Transverse colon (tissue), 4 donors: Measurements from ENCODE around the gene KLF11. TPM values are rescaled to one million over a fixed set of nuclear protein-coding genes. Genes with fewer than 3 reads are reported as not detected.

Source experiments
- DNase-seq: peaks from one replicate; pipeline ENCODE4 v3.0.0-alpha.2; 2019
- H3K27ac ChIP-seq, 4 donors: fragments of 200-600 bp; sonication (generic); 2 replicates each; pipeline ENCODE4 v1.5.1; 2016 to 2018; ENCODE audit warnings: inconsistent platforms in 4 of 4
- H3K27me3 ChIP-seq: fragments of 200-600 bp; sonication (generic); 2 replicates; pipeline ENCODE4 v1.5.1; 2017; ENCODE audit warnings: inconsistent platforms
- H3K36me3 ChIP-seq, 4 donors: fragments of 200-600 bp; sonication (generic); 2 replicates each; pipeline ENCODE4 v1.5.1; 2017 to 2019; ENCODE audit warnings: inconsistent platforms in 4 of 4
- H3K4me1 ChIP-seq, 4 donors: fragments of 200-600 bp; sonication (generic); 2 replicates each; pipeline ENCODE4 v1.5.1; 2017 to 2020; ENCODE audit warnings: inconsistent platforms in 4 of 4
- H3K4me3 ChIP-seq, 4 donors: fragments of 200-600 bp; sonication (generic); 1 replicate in 1 of 4; 2 replicates in 3 of 4; pipeline versions ENCODE4 v1.5.1 to v1.6.1; 2017 to 2019; ENCODE audit warnings: inconsistent platforms in 4 of 4
- H3K9me3 ChIP-seq, 2 donors: fragments of 200-600 bp; sonication (generic); 2 replicates each; pipeline ENCODE4 v1.5.1; 2017 to 2019; ENCODE audit warnings: inconsistent platforms in 2 of 2
- EP300 ChIP-seq: sonication (generic); formaldehyde crosslinking; IDR thresholded peaks from one replicate; pipeline ENCODE4 v1.6.1; 2017; ENCODE audit warnings: antibody characterized with exemption, low read depth
- POLR2A ChIP-seq: fragments of 450-650 bp; IDR thresholded peaks from one replicate; pipeline ENCODE4 v1.6.1; 2016; ENCODE audit warnings: antibody characterized with exemption, mild to moderate bottlenecking, moderate library complexity
- POLR2AphosphoS5 ChIP-seq, 3 donors: sonication (generic); formaldehyde crosslinking; IDR thresholded peaks; one replicate each; pipeline ENCODE4 v1.6.1; 2016; ENCODE audit warnings: antibody characterized with exemption in 3 of 3
- WGBS, 2 donors: methylation state at CpG; one replicate each; pipeline ENCODE4 v1.1.5; 2018; ENCODE audit warnings: low coverage in 1 of 2; 5-methylcytosine and 5-hydroxymethylcytosine counted together
- in situ Hi-C, 4 donors: fragments of 200-750 bp; cut with MboI; loops; one replicate each; pipeline versions ENCODE4 v1.15.0 to v1.15.1; 2017; ENCODE audit warnings: low sequenced_read_pairs in 3 of 4, low pct_ligation_motif_present in 1 of 4, low pct_unique_long_range_greater_than_20kb in 1 of 4
- intact Hi-C: fragments of 100-400 bp; cut with DNase I; formaldehyde crosslinking; loops from one replicate; pipeline ENCODE4 v1.15.1; 2023; ENCODE audit warnings: low total_unique reads
- total RNA-seq, 4 donors: library from RNA; depleted of rRNA; stranded (reverse); fragments of >200 nt; gene quantifications; one replicate each; pipeline ENCODE4 v1.1.0, GENCODE V29; 2016
- TF ChIP-seq, protein P1 (sequence below), 5 experiments: fragments of 200-600 bp in 3 of 5; fragments of 450-650 bp in 2 of 5; sonication (generic) in 3 of 5; IDR thresholded peaks; 1 replicate in 2 of 5; 2 replicates in 3 of 5; pipeline ENCODE4 v1.5.1; 2016 to 2017; ENCODE audit warnings: antibody characterized with exemption in 5 of 5, inconsistent platforms in 3 of 5, mild to moderate bottlenecking in 2 of 5, moderate library complexity in 1 of 5

Gene KLF11
- total RNA-seq, 4 donors from 2014 or later: 6.6 to 17.0 (median 10.5) TPM

DNA sequence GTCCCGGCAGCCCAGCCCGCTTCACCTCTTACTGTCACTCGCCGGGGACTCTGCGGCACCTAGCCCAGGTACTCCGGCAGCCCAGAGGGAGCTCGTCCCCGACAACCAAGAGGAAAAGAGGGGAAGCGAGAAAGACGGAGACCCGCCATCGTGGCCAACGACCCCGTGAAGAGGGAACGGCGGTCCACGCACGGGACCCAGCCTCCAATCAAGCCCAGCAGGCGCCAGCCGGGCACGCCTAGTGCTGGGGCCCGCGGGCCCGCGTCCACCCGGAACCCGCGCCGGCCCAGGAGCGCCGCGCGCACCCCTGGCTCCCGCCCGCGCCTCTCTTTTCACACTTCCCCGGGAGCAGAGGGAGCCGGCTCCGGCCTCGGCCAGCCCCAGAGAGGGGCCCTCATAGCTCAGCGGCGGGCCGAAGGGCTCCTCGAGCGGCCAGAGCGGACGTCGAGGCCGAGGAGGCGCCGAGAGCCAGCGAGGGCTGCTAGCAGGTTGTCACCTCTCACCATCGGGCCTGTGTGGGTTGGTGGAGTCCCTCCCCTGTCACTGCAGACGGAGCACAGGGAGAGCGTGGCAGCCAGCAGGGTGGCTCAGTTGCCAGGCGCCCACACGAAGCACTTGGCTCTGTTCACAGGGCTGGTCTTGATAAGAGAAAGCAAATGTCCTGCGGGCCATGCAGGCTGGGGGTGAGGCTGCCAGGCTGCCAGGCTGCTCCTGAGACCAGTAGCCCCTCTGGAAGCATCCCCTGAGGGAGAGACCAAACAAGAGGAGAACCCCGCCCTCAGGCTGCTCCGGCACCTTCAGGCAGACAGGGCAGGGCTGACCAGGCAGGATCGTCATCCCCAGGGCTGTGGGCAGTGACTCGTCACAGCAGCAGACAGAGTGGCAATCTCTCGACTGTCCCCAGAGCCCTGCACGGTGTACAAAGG, 36.9 kb upstream of the KLF11 start:
- Histone ChIP-seq H3K4me3 (no peak overlapping the region), H3K27ac (peak overlapping the region in 3 of 4 donors; percentile 33 to 74 (median 49)), H3K27me3 (no peaks in the 10 kb centered on the region), H3K9me3 (no peaks in the 10 kb centered on the region), H3K36me3 (no peaks in the 10 kb centered on the region), H3K4me1 (peaks cover 22 to 27% (median 24%) of the 10 kb centered on the region in 4 donors)
- in situ Hi-C loops: no loop called here
- intact Hi-C loops: no loop called here
- no peak for DNase-seq
- 65% methylated on average over 50 of the region's 64 CpGs; no CpG with 5 or more reads in 1 of the 2 donors for WGBS, 2 donors
- TF ChIP-seq POLR2A (no peak), POLR2AphosphoS5 (IDR thresholded peaks at IDR 0.05) (no peak), EP300 (no peak)
- TF ChIP-seq, protein P1, sequence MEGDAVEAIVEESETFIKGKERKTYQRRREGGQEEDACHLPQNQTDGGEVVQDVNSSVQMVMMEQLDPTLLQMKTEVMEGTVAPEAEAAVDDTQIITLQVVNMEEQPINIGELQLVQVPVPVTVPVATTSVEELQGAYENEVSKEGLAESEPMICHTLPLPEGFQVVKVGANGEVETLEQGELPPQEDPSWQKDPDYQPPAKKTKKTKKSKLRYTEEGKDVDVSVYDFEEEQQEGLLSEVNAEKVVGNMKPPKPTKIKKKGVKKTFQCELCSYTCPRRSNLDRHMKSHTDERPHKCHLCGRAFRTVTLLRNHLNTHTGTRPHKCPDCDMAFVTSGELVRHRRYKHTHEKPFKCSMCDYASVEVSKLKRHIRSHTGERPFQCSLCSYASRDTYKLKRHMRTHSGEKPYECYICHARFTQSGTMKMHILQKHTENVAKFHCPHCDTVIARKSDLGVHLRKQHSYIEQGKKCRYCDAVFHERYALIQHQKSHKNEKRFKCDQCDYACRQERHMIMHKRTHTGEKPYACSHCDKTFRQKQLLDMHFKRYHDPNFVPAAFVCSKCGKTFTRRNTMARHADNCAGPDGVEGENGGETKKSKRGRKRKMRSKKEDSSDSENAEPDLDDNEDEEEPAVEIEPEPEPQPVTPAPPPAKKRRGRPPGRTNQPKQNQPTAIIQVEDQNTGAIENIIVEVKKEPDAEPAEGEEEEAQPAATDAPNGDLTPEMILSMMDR (IDR thresholded peaks at IDR 0.05): no peak

DNA sequence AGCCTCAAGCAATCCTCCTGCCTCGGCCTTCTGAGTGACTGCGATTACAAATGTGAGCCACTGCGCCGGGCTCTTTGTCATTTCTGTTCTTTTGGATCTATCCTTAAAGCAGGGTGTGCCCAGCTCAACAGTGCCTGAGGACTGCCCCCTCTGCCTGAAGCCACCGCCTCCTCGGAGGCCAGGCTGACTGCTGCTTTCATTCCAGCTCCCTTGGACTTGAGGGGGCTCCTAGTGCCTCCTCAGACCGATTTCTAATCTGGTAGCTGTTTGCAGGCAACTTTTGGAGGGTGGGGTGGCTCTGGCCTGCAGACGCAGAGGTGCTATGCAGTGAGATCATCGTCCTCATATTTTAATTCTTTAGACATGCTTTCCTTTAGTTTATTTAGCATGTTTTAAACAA, 35.9 kb upstream of the KLF11 start:
- Histone ChIP-seq H3K36me3 (no peaks in the 10 kb centered on the region), H3K27me3 (no peaks in the 10 kb centered on the region), H3K4me3 (no peak overlapping the region), H3K4me1 (peaks cover 22 to 27% (median 24%) of the 10 kb centered on the region in 4 donors), H3K27ac (peak overlapping the region; percentile 11 to 74 (median 46)), H3K9me3 (no peaks in the 10 kb centered on the region)
- 77 to 100% methylated on average over 2 to 9 of the region's 9 CpGs for WGBS, 2 donors
- intact Hi-C loops: no loop called here
- TF ChIP-seq EP300: no peak
- in situ Hi-C loops: no loop called here
- no peak for DNase-seq

GRCh38 chr2:10007921-10008808, 35.2 kb upstream of the KLF11 start:
- no peak for DNase-seq
- TF ChIP-seq POLR2AphosphoS5 (IDR thresholded peaks at IDR 0.05) (peak in 1 of 3 donors; percentile 22), POLR2A (no peak)
- intact Hi-C loops: no loop called here
- peaks cover 22 to 27% (median 24%) of the 10 kb centered on the region in 4 donors for H3K4me1 ChIP-seq
- in situ Hi-C loops: no loop called here
- H3K4me3 ChIP-seq: no peak overlapping the region
- peak overlapping the region; percentile 22 to 74 (median 46) for H3K27ac ChIP-seq
- WGBS, 2 donors: 77 to 84% methylated on average over 7 to 22 of the region's 22 CpGs
- no peaks in the 10 kb centered on the region for H3K9me3 ChIP-seq
- no peaks in the 10 kb centered on the region for H3K27me3 ChIP-seq
- H3K36me3 ChIP-seq: no peaks in the 10 kb centered on the region

DNA sequence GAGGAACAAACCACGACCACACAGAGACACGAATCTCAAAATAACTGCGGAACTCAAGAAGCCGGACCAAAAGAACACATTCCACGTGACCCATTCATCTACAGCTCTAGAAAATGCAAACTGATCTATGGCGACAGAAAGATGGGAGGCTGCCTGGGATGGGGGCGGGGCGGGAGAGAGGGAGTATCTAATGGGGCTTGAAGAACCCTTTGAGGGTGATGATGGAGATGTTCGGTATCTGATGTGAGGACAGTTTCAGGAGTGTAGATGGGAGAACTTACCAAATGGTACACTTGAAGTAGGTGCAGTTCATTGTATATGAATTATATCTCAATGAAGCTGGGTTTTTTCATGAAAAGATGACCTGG, 34.6 kb upstream of the KLF11 start:
- DNase-seq: no peak

DNA sequence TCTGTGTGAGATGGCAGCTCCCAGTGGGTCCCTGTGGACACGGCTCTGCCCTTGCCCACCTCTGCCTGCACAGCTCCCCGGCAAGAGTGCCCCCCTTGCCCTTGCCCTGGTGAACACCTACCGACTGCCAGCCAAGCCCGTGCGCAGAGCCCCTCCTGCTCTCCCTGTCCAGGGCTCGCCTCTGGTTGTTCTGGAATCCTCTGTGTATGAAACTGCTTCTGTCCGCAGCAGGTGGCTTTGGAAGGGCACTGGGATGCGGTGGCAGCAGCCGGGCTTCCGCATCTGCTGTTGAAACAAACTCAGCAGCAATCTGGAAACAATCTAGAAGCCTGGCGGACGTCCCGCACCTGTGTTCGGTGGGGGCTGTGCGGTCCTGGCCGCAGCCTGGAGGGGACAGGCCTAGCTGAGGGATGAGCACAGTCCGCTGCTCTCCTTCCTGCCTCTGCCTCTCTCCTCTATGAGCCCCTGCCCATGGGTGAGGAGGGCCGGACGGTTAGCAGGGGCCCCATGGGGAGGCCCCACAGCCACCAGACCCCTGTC, 34.0 kb upstream of the KLF11 start:
- Histone ChIP-seq H3K4me3 (no peak overlapping the region), H3K4me1 (peaks cover 22 to 27% (median 24%) of the 10 kb centered on the region in 4 donors), H3K27ac (peak overlapping the region; percentile 27 to 74 (median 49)), H3K36me3 (no peaks in the 10 kb centered on the region), H3K27me3 (no peaks in the 10 kb centered on the region), H3K9me3 (no peaks in the 10 kb centered on the region)
- intact Hi-C loops (no loop called here), in situ Hi-C loops (no loop called here)
- 89% methylated on average over 19 of the region's 19 CpGs; no CpG with 5 or more reads in 1 of the 2 donors for WGBS, 2 donors
- DNase-seq: no peak
- TF ChIP-seq POLR2A (no peak), EP300 (no peak), POLR2AphosphoS5 (IDR thresholded peaks at IDR 0.05) (no peak)
- TF ChIP-seq, protein P1 (IDR thresholded peaks at IDR 0.05): no peak

More for the DNA sequence above, 34.6 kb upstream of the KLF11 start:
- Histone ChIP-seq H3K36me3 (no peaks in the 10 kb centered on the region), H3K27ac (peak overlapping the region in 3 of 4 donors; percentile 4 to 74 (median 45)), H3K4me3 (no peak overlapping the region), H3K4me1 (peaks cover 22 to 27% (median 24%) of the 10 kb centered on the region in 4 donors), H3K27me3 (no peaks in the 10 kb centered on the region), H3K9me3 (no peaks in the 10 kb centered on the region)
- intact Hi-C loops: no loop called here
- no peak for TF ChIP-seq POLR2A
- no peak for TF ChIP-seq EP300
- in situ Hi-C loops: no loop called here
- WGBS, 2 donors: 84 to 92% methylated on average over 9 of the region's 9 CpGs
